Uterus (tissue), 2 donors: Measurements from ENCODE around the gene MFAP1.

Source experiments
- POLR2A ChIP-seq, 2 donors: fragments of 450-650 bp; IDR thresholded peaks; one replicate each; pipeline ENCODE4 v1.6.1; 2016; ENCODE audit warnings: antibody characterized with exemption in 2 of 2, mild to moderate bottlenecking in 1 of 2, moderate library complexity in 1 of 2
- TF ChIP-seq, protein P1 (sequence below), 4 experiments: fragments of 200-600 bp in 2 of 4; fragments of 450-650 bp in 2 of 4; sonication (generic) in 2 of 4; IDR thresholded peaks; one replicate each; pipeline ENCODE4 v1.5.1; 2016 to 2019; ENCODE audit warnings: antibody characterized with exemption in 4 of 4, mild to moderate bottlenecking in 2 of 4, moderate library complexity in 1 of 4

- TF ChIP-seq, protein P1, sequence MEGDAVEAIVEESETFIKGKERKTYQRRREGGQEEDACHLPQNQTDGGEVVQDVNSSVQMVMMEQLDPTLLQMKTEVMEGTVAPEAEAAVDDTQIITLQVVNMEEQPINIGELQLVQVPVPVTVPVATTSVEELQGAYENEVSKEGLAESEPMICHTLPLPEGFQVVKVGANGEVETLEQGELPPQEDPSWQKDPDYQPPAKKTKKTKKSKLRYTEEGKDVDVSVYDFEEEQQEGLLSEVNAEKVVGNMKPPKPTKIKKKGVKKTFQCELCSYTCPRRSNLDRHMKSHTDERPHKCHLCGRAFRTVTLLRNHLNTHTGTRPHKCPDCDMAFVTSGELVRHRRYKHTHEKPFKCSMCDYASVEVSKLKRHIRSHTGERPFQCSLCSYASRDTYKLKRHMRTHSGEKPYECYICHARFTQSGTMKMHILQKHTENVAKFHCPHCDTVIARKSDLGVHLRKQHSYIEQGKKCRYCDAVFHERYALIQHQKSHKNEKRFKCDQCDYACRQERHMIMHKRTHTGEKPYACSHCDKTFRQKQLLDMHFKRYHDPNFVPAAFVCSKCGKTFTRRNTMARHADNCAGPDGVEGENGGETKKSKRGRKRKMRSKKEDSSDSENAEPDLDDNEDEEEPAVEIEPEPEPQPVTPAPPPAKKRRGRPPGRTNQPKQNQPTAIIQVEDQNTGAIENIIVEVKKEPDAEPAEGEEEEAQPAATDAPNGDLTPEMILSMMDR (IDR thresholded peaks at IDR 0.05) = no peak
- TF ChIP-seq POLR2A (IDR thresholded peaks at IDR 0.05) = no peak
Observed at GRCh38 chr15:43845421-43845820, 20.9 kb upstream of the MFAP1 start.
